CD4-positive, alpha-beta T cell treated with Interleukin-15 for 1 hour (primary cell): ENCODE measurements around the gene LHFPL3.

ENCODE experiments used
- DNase-seq: peaks from one replicate; pipeline ENCODE4 v3.0.0-alpha.2; 2020

The LHFPL3 gene

GRCh38 chr7:104805449-104806317 is 477.3 kb downstream of the LHFPL3 start:
- DNase-seq, result no peak

- no peak for DNase-seq
These were observed 479.3 kb downstream of the LHFPL3 start for GRCh38 chr7:104807671-104808070.

- DNase-seq, result no peak
These were observed 481.5 kb downstream of the LHFPL3 start for GRCh38 chr7:104809906-104810305.

GRCh38 chr7:104814126-104814525 is 485.7 kb downstream of the LHFPL3 start:
- DNase-seq, result no peak

- DNase-seq, result no peak
These were observed 486.4 kb downstream of the LHFPL3 start for GRCh38 chr7:104814671-104815400.

GRCh38 chr7:104816537-104816936 is 488.1 kb downstream of the LHFPL3 start:
- DNase-seq, result no peak

GRCh38 chr7:104818961-104819880 is 490.8 kb downstream of the LHFPL3 start:
- DNase-seq, result no peak

GRCh38 chr7:104820836-104821535 is 492.6 kb downstream of the LHFPL3 start:
- no peak for DNase-seq

- no peak for DNase-seq
These were observed 494.8 kb downstream of the LHFPL3 start for GRCh38 chr7:104823177-104823576.

- no peak for DNase-seq
These were observed 496.7 kb downstream of the LHFPL3 start for GRCh38 chr7:104825099-104825498.

- DNase-seq, result no peak
These were observed 497.7 kb downstream of the LHFPL3 start for GRCh38 chr7:104826135-104826534.

- DNase-seq, result no peak
These were observed 508.6 kb downstream of the LHFPL3 start for GRCh38 chr7:104836976-104837375.

GRCh38 chr7:104838537-104839299 is 510.3 kb downstream of the LHFPL3 start:
- no peak for DNase-seq

- DNase-seq, result no peak
These were observed 511.4 kb downstream of the LHFPL3 start for GRCh38 chr7:104839842-104840241.

GRCh38 chr7:104841798-104842197 is 513.4 kb downstream of the LHFPL3 start:
- DNase-seq, result no peak

- DNase-seq, result no peak
These were observed 514.8 kb downstream of the LHFPL3 start for GRCh38 chr7:104843198-104843597.

- no peak for DNase-seq
These were observed 517.2 kb downstream of the LHFPL3 start for GRCh38 chr7:104845557-104845956.

GRCh38 chr7:104846731-104847130 is 518.3 kb downstream of the LHFPL3 start:
- no peak for DNase-seq

GRCh38 chr7:104848138-104848990 is 520.0 kb downstream of the LHFPL3 start:
- DNase-seq, result peak; percentile 23

GRCh38 chr7:104850374-104850773 is 522.0 kb downstream of the LHFPL3 start:
- DNase-seq, result no peak

- no peak for DNase-seq
These were observed 522.9 kb downstream of the LHFPL3 start for GRCh38 chr7:104851268-104851667.
